Ramos (cell line): ENCODE data around the gene CACNA1D.

Experiments
- in situ Hi-C: fragments of 300-500 bp; cut with MboI; formaldehyde crosslinking; loops from one replicate; pipeline ENCODE4 v1.14.3; 2022; ENCODE audit warnings: low sequenced_read_pairs; ENCODE audit not compliant: unreplicated experiment

CACNA1D gene

DNA sequence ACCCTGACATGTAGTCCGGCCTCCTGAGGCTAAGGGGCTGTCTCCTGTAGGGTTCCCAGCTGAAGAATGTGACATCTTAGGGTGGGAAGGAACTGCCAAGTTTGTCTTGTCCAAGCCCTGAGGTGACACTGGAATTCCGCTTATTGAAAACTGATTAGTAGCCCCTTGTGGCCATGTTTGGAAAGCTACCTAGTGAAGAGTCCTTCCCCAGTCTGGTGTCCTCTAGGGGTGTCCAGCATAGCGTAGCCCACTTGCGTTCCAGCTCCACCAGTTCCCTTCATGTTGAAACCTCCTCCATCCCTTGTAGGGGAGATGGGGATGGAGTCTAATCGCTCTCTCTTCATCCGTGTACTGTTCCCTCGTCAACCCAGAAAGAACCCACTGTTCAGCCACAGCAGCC lies 272.3 kb downstream of the CACNA1D start:
- in situ Hi-C loops: no loop called here

DNA sequence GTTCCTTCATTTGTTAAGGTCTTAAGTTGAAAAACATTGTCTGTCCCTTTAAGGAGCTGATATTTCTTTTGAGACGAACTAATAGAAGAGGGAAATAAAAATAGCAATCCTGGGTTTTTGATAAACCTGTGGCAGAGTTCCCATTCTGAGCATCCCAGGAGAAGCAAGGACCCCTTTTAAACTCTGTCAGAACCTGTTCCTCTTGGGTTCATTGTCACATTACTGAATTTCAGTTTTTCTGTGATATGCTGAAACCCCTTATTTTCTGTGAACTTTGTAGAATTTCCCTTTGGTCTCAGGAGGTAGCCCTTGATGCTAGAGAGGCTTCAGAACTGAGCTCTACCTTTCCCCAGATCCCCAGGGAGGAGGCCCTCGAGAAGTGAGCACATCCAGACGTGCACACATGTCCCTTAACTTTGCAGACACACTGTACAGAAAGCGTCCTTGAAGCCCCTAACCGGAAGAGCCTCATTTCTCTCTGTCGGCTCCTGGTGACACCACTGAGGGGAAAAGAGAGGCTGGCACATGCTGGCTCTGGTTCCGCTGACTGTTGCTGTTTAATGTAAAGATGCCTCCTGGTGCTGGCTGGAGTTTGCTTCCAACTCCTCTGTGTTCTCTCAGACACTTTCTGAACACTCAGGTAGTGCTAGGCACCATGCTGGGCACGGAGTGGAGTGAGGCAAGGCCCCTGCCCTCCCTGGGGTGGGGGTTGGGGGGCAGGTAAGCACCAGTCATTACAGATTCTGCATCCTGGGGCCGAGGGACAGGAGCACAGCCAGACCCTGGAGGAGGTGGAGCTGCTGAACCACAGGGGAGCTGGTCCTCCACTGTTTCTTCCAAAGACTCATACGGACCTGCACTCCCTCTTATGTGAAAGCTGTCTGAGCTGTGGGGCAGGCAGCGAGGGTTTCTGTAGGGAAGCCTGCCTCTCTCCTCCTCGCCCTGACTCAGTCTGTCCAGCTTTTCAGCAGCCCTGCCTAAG lies 274.4 kb downstream of the CACNA1D start:
- in situ Hi-C loops: no loop called here

DNA sequence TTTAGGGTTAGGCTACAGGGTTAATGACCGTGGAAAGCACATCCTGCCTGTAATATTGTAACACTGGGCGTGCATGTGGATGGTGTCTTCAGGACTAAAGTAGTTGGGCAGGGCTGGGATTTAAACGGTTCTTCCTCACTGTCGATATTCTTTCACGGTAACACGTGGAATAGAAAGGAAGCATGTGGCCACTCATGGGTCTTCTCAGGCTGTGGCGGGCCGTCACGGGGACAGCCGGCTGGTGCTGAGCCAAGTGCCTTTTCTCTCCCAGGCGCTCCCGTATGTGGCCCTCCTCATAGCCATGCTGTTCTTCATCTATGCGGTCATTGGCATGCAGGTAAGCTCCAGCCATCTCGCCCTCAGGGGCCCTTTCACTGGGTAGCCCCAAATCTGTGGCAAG lies 278.2 kb downstream of the CACNA1D start:
- in situ Hi-C loops: no loop called here

DNA sequence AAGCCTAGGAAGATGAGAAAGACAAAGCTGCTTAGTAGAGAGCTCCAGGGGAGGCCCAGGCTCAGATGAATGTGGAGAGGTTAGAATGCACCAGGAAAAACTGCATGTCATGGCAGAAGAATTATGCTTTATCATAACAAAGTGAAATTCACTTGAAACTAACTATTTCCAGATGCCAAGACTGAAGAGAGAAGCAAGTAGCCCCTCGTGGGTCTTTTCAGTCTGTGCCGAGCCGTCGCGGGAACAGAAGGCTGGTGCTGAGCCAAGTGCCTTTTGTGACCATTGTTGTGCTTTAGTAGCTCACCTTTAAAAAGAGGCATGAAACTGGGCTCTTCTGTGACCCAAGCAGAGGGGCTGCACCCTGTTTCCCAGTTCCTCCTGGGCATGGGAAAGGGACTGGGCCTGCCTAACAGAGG lies 278.6 kb downstream of the CACNA1D start:
- in situ Hi-C loops: no loop called here

DNA sequence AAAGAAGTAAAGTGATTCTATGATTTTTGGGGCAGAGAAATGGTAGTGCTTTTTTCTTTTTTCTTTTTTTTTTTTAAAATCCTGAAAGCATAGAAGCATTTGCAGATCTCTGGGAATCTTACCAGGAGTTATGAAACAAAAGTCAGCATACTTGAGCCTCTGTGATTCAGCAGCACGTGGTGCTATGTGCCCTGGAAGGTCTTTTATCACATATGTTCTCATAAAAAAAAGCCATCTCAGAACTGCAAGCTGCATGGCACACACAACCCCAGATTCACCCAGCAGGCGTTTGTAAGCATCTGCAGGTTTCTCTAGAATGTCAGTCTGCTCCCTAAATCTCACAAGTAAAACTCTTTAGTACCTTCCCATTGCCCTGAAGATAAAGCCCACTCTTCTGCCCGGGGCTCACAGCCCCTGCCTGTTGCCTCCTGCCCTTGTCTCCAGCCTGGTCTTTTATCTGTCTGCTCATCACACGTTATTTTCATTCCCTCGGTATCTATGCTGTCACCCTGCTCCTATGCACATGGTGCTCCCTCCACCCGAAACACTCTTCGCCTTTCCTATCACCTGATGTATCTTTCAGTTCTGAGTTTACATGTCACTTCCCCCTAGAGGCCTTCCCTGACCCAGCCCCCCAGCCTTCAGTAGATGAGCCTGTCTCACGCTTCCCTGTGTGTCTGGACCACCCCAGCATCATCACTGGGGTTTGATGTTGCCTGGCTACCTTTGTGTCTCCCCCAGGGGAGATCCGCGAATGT lies 279.4 kb downstream of the CACNA1D start:
- in situ Hi-C loops: no loop called here

DNA sequence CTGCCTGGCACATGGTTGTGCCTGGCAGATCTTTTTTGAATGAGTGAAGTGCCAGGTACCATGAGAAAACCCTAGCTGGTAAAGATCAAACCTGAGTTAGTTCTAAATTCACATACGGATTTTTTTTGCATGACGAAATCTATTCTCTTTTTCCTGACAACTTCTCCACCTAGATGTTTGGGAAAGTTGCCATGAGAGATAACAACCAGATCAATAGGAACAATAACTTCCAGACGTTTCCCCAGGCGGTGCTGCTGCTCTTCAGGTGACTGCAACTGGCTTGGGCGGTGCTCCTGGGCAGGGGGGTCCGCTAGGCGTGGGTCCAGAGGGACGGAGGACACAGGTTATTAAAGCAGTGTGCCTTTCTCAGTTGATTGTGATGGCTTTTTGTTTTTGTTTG lies 280.0 kb downstream of the CACNA1D start:
- in situ Hi-C loops: no loop called here

DNA sequence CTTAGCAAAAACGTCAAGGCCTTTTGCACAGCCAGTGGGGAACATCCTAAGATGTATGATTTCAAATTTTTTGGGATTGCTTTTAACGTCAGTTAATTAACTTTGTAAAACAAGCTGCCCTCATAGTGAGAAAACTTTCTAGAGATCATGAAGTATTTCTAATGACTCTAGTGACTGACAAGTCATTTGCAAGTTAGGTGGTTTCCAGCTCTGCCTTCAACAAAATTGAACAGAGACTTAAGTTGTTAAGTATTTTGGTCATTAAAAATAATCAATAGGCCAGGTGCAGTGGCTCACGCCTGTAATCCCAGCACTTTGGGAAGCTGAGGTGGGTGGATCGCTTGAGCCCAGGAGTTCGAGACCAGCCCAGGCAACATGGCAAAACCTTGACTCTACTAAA lies 280.6 kb downstream of the CACNA1D start:
- in situ Hi-C loops: no loop called here

DNA sequence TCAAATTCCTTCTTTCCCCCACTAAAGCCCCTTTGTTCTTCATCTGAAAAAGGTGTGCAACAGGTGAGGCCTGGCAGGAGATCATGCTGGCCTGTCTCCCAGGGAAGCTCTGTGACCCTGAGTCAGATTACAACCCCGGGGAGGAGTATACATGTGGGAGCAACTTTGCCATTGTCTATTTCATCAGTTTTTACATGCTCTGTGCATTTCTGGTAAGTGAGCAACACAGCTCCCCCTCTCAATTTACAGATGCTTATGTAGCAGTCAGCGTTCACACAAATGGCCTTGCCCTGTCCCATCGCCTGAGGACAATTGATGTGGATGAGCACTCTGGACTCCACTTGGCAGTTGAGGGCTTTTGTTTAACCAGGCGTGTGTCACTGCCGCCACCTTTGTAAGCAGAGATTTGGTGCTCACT lies 281.4 kb downstream of the CACNA1D start:
- in situ Hi-C loops: no loop called here

DNA sequence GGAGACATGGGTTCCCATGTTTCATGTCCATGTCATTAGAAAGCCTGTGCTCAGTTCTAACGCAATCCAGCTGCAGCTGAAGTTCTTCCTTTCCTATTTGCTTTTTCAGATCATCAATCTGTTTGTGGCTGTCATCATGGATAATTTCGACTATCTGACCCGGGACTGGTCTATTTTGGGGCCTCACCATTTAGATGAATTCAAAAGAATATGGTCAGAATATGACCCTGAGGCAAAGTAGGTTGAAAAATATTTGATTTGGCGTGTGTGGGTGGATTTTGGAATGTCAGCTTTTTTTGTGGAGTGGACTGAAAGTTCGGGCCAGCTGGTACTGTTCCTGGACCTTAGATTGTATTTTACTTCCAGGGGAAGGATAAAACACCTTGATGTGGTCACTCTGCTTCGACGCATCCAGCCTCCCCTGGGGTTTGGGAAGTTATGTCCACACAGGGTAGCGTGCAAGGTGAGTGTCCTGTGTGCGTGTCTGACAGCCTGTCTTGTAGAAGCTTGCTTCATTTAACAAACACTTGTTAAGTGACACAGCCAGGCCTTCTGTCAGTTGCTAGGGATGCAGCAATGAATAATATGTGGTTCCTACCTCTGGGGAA lies 282.2 kb downstream of the CACNA1D start:
- in situ Hi-C loops: no loop called here

DNA sequence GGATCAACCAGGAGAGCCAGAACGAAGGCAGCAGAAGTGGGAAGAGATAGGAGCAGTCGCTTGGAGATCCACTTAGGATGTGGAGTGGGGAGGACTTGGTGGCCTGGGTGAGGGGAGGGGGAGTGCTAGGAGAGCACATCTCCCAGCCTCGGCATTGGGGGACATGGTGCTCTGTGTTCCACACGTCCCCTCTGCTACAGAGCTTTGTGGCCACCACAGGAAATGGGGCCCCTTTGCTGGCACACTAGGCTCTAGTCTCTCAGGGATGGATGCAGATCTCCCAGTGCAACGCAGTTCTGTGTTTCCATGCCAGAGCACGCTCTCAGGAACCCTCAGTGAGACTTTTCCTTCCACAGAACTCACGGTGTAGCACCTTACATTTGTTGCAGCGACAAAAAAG lies 283.1 kb downstream of the CACNA1D start:
- in situ Hi-C loops: no loop called here

DNA sequence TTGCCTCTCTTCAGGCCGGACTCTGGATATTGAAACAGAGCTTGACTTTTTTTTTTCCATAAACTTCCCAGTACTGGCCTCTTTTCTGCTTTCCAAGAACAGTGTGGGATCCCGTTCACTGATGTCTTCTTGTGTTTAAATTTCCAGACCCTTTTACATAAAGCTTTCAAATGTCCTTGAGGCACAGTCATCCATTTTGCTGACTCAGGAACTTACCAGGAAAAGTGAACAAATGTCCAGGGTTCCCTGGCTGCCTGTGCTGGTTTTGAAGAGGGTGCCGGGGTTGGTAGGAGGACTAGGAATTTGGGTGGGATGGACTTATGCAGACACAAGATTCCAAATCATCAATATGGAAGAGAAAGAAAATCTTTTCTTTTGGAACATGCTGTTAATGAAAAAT lies 283.7 kb downstream of the CACNA1D start:
- in situ Hi-C loops: no loop called here

DNA sequence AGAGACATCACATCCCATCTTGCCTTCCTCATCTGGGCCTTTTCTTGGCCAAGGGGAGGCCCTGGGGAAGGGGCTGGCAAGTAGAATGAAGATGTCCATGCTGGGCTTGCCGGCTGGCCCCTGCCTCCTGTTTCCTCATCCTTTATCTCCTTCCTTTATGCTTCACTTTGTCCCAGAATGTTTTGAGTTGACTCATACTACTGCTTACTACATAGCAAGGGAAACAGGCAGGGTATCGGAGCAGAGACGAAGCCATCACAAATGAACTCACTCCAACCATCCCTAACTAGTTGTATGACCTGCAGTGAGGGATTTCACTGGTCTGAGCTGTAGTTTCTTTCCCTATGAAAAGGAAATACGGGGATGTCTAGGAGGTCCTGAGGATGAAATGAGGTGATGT lies 285.8 kb downstream of the CACNA1D start:
- in situ Hi-C loops: no loop called here

DNA sequence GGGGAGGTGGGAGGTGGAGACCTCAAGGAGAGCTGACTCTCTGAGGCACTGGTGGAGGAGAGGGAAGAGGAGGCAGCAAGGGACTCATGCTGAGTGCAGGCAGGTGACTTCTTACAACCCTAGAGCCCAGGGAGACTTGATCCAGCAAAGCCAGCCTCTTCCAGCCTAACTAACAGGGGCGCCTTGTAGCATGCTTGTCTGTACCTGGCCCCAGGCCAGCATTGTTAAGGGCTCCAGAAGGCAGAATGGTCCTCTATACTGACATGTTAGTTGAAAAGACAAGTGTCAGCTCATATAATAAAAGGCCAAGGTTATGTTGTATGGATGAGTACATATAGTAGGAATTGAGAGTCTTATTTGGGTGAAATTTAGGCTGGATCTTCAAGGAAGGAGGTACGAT lies 286.4 kb downstream of the CACNA1D start:
- in situ Hi-C loops: no loop called here

DNA sequence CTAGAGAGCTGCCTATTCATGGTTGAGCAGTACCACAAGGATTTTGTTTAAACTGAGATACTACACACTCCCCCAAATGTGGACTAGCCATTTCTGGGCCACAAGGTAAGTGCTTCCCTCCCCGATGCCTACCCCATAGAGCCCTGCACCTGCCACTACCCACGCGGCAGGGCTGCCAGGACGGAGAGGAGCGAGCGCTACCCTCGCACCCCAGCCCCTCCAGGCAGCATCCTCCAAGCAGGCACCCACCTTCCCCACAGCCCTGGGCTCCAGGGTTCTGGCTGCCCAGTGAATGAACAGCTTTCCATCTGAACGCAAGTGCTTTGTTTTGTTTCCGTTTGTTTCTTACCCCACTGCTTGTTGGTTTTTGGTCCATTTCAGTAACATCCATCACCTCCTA lies 292.6 kb downstream of the CACNA1D start:
- in situ Hi-C loops: no loop called here

DNA sequence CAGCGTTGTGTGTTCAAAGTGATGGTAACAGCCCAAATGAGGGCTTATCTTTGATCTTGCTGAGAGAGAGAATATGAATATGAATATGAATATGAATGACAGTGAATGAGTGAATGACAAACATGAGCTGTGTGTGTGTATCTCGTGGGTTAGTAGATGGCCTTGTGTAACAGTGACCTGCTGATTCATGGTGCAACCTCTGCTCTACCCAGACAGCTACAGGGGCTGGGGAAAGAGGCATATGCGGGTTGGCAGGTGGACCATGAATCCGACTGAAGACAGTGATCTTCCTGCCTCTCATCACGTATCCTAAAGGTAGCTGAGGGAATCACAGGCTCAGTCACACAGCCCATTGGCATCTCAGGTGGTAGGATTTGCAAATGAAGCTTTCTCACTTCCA lies 293.6 kb downstream of the CACNA1D start:
- in situ Hi-C loops: no loop called here

DNA sequence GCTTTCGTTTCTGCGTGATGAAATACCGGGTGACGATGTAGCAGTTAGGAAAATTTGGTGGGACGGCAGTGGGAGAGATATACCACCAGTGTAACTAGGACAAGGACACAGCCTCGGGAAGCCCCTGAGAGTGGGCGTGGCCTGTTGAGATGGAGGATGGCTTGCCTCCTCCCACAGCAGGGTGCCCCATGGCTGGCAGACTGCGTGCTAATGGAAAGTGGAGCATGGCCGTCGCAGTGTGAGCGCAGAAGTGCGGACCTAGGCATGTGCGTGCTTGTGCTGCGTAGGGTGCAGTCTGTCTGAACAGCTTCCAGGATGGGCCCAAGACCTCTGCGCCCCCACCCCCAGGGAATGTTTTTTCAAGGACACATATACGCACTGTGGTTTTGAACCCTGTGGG lies 295.0 kb downstream of the CACNA1D start:
- in situ Hi-C loops: no loop called here

DNA sequence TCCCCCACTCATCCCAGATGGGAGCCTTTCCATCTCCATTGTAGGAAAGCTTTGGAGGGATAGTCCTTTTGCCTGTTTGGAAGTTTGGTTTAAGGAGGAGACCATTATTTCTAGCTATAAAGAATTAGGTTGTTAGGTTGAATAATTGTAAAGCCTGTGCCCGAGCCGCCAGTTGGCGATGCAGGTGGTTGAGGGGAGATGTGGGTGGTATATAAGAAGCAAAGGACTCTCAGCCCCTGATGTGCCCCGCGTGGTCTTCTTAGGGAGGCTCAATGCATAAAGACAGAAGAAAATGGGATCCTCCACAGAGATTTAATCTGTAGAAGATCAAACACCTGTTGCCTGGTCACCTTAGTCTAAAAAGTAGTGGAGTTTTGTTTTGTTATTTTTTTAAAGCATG lies 296.1 kb downstream of the CACNA1D start:
- in situ Hi-C loops: no loop called here

DNA sequence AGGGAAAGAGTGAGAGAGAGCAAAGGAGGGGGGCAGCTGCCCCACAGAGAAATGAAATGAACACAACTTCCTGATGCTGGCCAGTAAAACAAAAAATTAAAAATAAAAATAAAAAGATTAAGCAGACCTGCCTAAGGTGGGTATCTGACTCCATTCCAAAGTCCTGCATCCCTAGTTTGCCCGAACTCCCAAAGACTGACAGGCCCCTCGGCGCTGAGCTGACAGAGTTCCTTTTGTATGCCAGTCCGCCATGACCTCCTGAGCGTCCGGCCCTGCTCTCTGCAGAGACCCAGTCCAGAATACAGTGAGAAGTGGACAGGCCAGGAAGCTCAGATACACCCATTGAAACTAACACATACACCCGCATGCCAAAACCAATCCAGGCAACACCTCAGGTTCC lies 296.9 kb downstream of the CACNA1D start:
- in situ Hi-C loops: no loop called here

DNA sequence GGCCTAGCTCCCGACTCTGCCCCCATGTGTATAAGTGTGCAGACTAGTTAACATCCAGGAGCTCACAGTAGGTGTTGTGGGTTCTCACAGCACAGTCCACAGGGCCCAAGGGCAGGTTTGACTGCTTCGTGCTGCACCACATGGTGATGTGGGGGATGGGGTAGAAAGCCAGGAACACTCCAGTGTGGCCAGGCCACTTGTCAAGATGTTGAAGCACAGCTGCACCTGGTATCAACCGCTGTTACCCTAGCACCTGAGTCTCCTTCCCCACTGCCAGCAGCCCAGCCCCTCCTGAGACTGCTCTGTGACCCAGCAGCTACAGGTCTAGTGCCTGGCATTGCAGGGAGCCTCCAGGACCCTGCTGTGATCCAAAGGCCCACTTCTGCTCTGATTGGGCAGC lies 298.5 kb downstream of the CACNA1D start:
- in situ Hi-C loops: no loop called here

DNA sequence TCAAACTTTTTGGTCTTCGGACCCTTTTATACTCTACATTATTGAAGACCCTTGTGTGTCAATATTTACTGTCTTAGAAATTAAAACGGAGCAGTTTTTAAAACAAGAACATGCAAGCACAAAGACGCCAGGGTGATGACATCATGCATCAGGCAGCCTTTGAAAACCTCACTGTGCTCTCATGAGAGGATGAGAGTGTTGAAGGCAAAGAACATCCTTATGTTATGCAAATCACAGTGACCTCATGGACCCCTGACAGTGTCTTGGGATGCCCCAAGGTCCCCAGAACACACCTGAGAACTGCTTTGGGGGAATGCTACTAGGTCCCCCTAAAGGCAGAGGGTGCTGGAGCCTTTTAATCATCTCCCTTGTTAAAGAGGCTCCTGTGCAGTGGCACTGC lies 300.2 kb downstream of the CACNA1D start:
- in situ Hi-C loops: no loop called here

DNA sequence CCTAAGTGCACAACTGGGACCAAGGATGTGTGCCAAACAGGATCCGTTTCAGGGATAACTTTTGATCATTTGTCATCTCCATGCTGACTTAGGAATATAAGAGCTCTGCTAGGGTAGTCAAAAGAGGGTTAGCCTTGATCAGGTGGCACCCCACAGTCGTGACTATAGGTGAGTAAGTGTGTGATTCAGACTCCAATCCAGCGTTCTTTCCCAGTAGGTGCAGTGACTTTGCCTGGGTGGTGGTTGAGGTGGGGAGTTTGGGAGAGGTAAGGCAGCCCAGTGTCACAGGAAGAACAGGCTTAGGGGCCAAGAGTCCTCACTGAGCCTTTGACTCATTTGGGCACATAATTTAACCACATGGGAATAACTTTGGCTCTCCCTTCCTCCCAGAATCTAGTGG lies 300.8 kb downstream of the CACNA1D start:
- in situ Hi-C loops: no loop called here
